Sigmoid colon (tissue), 3 donors: ENCODE data around the gene TULP1.

Source experiments
- CTCF ChIP-seq, 4 experiments: fragments of 450-650 bp in 3 of 4; fragments of 200-600 bp in 1 of 4; IDR thresholded peaks; one replicate each; pipeline ENCODE4 v1.5.1; 2016 to 2019; ENCODE audit warnings: antibody characterized with exemption in 4 of 4, mild to moderate bottlenecking in 3 of 4, moderate library complexity in 2 of 4
- POLR2A ChIP-seq, 2 donors: fragments of 450-650 bp; IDR thresholded peaks; one replicate each; pipeline ENCODE4 v1.6.1; 2016; ENCODE audit warnings: antibody characterized with exemption in 2 of 2, mild to moderate bottlenecking in 2 of 2, moderate library complexity in 2 of 2

GRCh38 chr6:35534407-35535170 is 21.9 kb upstream of the TULP1 start:
- TF ChIP-seq CTCF (IDR thresholded peaks at IDR 0.05) (no peak), POLR2A (IDR thresholded peaks at IDR 0.05) (no peak)
